ENCODE data around the gene SCNM1.
"Not testable (repeated sequence)": the region's sequence is repeated elsewhere in the genome, so short reads cannot be mapped to it uniquely, and the experiment has no call there.

Gene SCNM1

DNA sequence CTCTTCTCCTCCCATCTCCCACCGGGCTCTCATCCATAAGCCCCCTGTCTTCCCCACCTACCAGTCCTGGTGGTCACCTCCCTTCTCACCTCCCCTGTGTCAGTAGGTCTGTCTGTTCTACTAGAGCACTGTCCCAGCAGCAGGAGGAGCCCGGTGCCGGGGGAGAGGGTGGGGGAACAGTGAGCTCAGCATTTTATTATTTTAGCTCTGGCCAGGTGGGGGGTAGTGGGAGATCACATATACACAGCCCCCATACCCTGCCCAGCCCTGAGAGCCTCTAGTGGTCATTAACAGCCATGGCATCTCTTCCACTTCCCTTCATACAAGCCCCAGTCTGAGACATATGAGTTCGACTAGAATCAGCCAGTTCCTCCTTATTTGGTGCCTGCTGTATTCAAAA, 9.9 kb downstream of the SCNM1 start, which contains the start of gene TMOD4:
Gene TMOD4, minus strand, starts transcription at position 119 of the 400 bp plus-strand sequence. CDS start 1,106 bp downstream, outside the sequence.
- no peak for DNase-seq (ENCODE audit: low read depth, low spot score)
- Histone ChIP-seq H3K9me3 (ENCODE audit: low read depth, low read length) (no peaks in the 10 kb centered on the region), H3K27ac (no peak within 1 kb of the TSS), H3K36me3 (ENCODE audit: insufficient read depth, low read length) (peaks cover 60% of the 10 kb centered on the region), H3K9ac (ENCODE audit: insufficient read length) (no peak within 1 kb of the TSS), H3K4me3 (no peak within 1 kb of the TSS)
- TF ChIP-seq FOXP2 (optimal IDR thresholded peaks at IDR 0.05; ENCODE audit: control extremely low read depth, extremely low read length, insufficient read depth) (no peak), POLR2AphosphoS5 (IDR thresholded peaks at IDR 0.05; ENCODE audit: borderline replicate concordance, low read depth, low read length) (no peak), EZH2 (IDR thresholded peaks at IDR 0.05) (no peak)

DNA sequence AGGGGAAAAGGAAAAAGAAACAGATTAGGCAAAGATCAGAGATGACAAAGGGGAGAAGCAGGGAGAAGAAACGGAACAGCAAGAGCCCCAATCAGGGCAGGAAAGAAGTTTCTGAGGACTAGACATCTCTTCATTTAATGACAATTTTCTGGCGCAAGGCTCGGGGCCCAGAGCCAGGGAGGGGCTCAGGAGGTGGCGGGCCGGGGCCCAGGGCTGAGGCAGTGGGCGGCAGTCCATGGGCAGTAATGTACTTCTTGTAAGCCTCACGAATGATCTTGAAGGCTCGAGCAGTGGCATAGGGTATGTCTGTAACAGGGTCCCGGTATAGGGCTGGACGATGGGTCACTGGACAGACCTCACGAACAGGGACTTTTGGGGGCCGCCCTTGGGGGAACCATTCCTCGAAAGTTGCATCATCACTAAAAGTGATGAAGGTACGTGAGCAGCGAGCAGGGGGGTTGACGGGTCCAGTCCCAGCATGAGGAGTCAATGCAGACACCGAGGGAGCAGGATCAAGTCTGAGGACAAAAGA, 10.6 kb downstream of the SCNM1 start:
- Histone ChIP-seq H3K36me3 (ENCODE audit: insufficient read depth, low read length) (peaks cover 67% of the 10 kb centered on the region), H3K9ac (ENCODE audit: insufficient read length) (no peak overlapping the region), H3K9me3 (ENCODE audit: low read depth, low read length) (no peaks in the 10 kb centered on the region), H3K4me3 (no peak overlapping the region), H3K27ac (no peak overlapping the region)
- DNase-seq (ENCODE audit: low read depth, low spot score): no peak
- TF ChIP-seq FOXP2 (optimal IDR thresholded peaks at IDR 0.05; ENCODE audit: control extremely low read depth, extremely low read length, insufficient read depth): no peak
- no peak for TF ChIP-seq POLR2AphosphoS5 (IDR thresholded peaks at IDR 0.05; ENCODE audit: borderline replicate concordance, low read depth, low read length)
- no peak for TF ChIP-seq EZH2 (IDR thresholded peaks at IDR 0.05)

DNA sequence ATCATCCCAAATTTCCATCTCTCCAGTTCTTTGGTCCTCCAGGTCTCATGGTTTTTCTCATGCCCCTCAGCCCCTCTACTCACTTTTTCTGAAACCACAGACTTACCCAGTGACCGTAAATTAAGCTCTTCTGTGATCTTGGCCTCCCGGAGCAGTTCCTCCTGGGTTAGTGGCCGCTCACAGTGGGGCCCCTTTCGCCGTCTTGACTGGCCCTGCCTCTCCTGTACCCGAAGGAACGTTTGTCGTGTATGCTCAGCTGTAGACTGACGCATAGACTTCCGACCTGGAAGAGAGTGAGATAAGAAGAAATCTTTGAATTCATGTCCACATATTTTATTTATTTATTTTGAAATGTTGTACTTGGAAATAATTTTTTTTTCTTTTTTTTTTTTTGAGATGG, 18.3 kb downstream of the SCNM1 start:
- H3K36me3 ChIP-seq (ENCODE audit: insufficient read depth, low read length): peaks cover 62% of the 10 kb centered on the region
- TF ChIP-seq EZH2 (IDR thresholded peaks at IDR 0.05) (no peak), FOXP2 (optimal IDR thresholded peaks at IDR 0.05; ENCODE audit: control extremely low read depth, extremely low read length, insufficient read depth) (no peak), POLR2AphosphoS5 (IDR thresholded peaks at IDR 0.05; ENCODE audit: borderline replicate concordance, low read depth, low read length) (no peak)
- H3K9me3 ChIP-seq (ENCODE audit: low read depth, low read length): no peaks in the 10 kb centered on the region
- no peak for DNase-seq (ENCODE audit: low read depth, low spot score)
- H3K27ac ChIP-seq: no peak overlapping the region
- no peak overlapping the region for H3K9ac ChIP-seq (ENCODE audit: insufficient read length)
- H3K4me3 ChIP-seq: no peak overlapping the region

DNA sequence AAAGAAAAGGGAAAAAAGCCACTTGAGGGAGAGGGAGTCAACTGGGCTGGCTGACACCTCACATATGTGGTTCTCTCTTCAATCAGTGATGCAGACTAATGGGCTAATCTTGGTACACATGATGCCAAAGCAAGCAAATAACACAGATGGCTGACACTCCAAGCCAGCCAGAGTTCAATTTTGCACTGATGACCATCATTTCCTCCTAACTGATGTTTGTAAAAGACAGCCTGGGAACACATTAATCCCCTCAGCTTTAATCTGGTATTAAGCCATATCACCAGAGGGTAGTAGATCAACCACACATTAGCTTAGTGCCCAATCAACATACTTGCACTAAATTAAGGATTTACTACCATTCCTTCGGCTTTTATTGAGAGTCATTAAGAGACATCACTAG, 21.3 kb downstream of the SCNM1 start:
- Histone ChIP-seq H3K36me3 (ENCODE audit: insufficient read depth, low read length) (peaks cover 37% of the 10 kb centered on the region), H3K4me3 (no peak overlapping the region), H3K27ac (no peak overlapping the region), H3K9me3 (ENCODE audit: low read depth, low read length) (no peaks in the 10 kb centered on the region), H3K9ac (ENCODE audit: insufficient read length) (no peak overlapping the region)
- TF ChIP-seq EZH2 (IDR thresholded peaks at IDR 0.05) (no peak), POLR2AphosphoS5 (IDR thresholded peaks at IDR 0.05; ENCODE audit: borderline replicate concordance, low read depth, low read length) (no peak), FOXP2 (optimal IDR thresholded peaks at IDR 0.05; ENCODE audit: control extremely low read depth, extremely low read length, insufficient read depth) (no peak)
- no peak for DNase-seq (ENCODE audit: low read depth, low spot score)

DNA sequence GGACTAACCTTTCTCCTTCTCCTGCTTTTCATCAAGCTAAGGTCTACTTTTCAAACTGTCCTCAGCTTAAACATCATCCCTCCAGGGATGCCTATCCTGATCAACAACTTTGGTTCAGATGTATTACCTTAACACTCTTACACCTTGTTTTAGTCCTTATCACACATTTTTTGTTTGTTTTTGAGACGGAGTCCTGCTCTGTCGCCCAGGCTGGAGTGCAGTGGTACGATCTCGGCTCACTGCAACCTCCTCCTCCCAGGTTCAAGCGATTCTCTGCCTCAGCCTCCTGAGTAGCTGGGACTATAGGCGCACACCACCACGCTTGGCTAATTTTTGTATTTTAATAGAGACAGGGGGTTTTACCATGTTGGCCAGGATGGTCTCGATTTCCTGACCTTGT, 22.7 kb downstream of the SCNM1 start:
- not testable (repeated sequence) for DNase-seq (ENCODE audit: low read depth, low spot score); H3K27ac ChIP-seq; H3K9me3 ChIP-seq (ENCODE audit: low read depth, low read length)
- peak overlapping the region; percentile 93 for H3K9ac ChIP-seq (ENCODE audit: insufficient read length)
- peaks cover 23% of the 10 kb centered on the region for H3K36me3 ChIP-seq (ENCODE audit: insufficient read depth, low read length)
- peak overlapping the region; percentile 93 for H3K4me3 ChIP-seq

DNA sequence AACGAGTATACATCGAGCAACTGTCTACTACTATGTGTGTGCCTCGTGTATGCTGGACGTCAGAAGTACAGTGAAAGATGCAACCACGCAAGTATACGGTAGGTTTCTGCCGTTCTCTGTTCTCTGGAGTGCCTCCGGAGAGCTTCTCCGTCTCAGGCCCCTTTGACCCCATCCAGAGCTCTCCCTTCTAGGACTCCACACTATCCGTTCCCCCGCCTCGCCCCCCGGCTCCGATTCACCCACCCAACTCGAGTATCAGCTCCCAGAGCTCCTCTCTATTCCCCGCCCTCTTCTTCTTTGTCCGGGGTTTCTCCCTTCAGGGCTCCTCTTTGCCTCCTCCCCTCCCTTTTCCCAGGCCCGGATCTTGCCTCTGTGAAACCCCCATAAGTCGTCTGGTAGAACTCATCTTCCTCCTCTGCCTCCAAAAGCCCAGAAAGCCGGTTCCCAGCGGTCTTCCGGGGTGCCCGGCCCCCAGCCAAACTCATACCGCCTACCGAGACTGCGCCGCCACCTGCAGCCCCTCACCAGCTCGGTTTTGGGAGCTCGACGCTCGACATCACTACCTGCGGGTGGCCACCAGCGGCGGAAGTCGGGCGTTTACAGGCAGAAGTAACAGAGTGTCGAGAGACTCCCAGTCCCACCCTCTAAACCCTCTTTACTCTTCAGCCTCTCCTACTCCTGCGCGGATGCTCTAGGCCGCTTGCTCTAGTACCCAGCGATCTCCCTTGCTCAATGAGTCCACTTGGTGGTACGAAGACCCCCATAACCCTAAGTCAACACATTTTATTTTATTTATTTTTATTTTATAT, 23.9 kb downstream of the SCNM1 start, which contains the start of gene VPS72:
Gene VPS72, minus strand, starts transcription at position 561 of the 809 bp plus-strand sequence. Its CDS starts 76 bp downstream, at position 485.
- Histone ChIP-seq H3K4me3 (peak within 1 kb of the TSS; percentile 93), H3K9me3 (ENCODE audit: low read depth, low read length) (no peaks in the 10 kb centered on the region), H3K36me3 (ENCODE audit: insufficient read depth, low read length) (peaks cover 13% of the 10 kb centered on the region), H3K27ac (peak within 1 kb of the TSS; percentile 91), H3K9ac (ENCODE audit: insufficient read length) (peak within 1 kb of the TSS; percentile 93)
- no peak for DNase-seq (ENCODE audit: low read depth, low spot score)
- TF ChIP-seq POLR2AphosphoS5 (IDR thresholded peaks at IDR 0.05; ENCODE audit: borderline replicate concordance, low read depth, low read length) (peak; percentile 95), EZH2 (IDR thresholded peaks at IDR 0.05) (no peak), FOXP2 (optimal IDR thresholded peaks at IDR 0.05; ENCODE audit: control extremely low read depth, extremely low read length, insufficient read depth) (peak; percentile 48)

DNA sequence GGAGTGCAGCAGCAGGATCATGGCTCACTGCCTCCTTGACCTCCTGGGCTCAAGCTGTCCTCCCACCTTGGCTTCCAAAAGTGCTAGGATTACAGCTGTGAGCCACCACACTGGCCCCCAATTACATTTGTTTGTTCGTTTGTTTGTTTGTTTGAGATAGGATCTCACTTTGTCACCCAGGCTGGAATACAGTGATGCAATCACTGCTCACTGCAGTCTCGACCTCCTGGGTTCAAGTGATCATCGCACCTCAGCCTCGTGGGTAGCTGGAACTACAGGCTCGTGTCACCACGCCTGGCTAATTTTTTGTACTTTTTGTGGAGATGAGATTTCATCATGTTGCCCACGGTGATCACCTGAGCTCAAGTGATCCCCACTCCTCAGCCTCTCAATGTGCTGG, 26.1 kb downstream of the SCNM1 start:
- H3K9me3 ChIP-seq (ENCODE audit: low read depth, low read length): no peaks in the 10 kb centered on the region
- H3K9ac ChIP-seq (ENCODE audit: insufficient read length): no peak overlapping the region
- no peak overlapping the region for H3K4me3 ChIP-seq
- H3K36me3 ChIP-seq (ENCODE audit: insufficient read depth, low read length): no peaks in the 10 kb centered on the region
- DNase-seq (ENCODE audit: low read depth, low spot score): no peak
- H3K27ac ChIP-seq: no peak overlapping the region
- TF ChIP-seq FOXP2 (optimal IDR thresholded peaks at IDR 0.05; ENCODE audit: control extremely low read depth, extremely low read length, insufficient read depth): no peak
- TF ChIP-seq EZH2 (IDR thresholded peaks at IDR 0.05): no peak
- TF ChIP-seq POLR2AphosphoS5 (IDR thresholded peaks at IDR 0.05; ENCODE audit: borderline replicate concordance, low read depth, low read length): no peak

DNA sequence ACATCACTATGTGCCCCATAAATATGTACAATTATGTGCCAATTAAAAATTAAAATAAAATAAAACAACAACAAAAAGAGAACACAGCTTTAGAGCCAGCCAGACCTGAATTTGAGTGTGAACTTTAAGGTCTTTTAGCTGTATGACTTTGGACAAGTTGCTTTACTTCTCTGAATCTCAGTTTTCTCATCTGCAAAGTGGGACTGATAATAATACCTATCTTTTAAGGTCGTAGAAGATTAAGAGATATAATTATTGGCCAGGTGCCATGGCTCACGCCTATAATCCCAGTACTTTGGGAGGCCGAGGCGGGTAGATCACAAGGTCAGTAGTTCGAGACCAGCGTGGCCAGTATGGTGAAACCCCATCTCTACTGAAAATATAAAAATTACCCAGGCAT, 27.4 kb downstream of the SCNM1 start:
- no peaks in the 10 kb centered on the region for H3K36me3 ChIP-seq (ENCODE audit: insufficient read depth, low read length)
- TF ChIP-seq EZH2 (IDR thresholded peaks at IDR 0.05) (no peak), FOXP2 (optimal IDR thresholded peaks at IDR 0.05; ENCODE audit: control extremely low read depth, extremely low read length, insufficient read depth) (no peak), POLR2AphosphoS5 (IDR thresholded peaks at IDR 0.05; ENCODE audit: borderline replicate concordance, low read depth, low read length) (no peak)
- H3K9me3 ChIP-seq (ENCODE audit: low read depth, low read length): no peaks in the 10 kb centered on the region
- H3K4me3 ChIP-seq: no peak overlapping the region
- no peak overlapping the region for H3K27ac ChIP-seq
- DNase-seq (ENCODE audit: low read depth, low spot score): no peak
- no peak overlapping the region for H3K9ac ChIP-seq (ENCODE audit: insufficient read length)

All from SK-N-MC (cell line).